Measurements from ENCODE around the gene MLLT1.

DNA sequence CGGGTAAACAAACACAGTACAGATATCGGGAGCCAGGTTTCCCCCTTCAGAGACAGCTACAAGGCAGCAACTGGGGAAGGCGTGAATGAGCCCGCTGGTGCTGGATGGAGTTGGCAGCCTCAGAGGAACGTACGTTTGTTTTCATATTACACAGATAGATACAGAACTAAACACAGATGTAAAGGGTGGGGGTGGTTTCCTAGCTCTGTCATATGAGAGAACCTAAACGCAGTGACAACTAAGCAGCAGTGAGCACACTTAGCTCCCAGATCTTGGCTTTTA lies 32.8 kb downstream of the MLLT1 start:
- TF ChIP-seq, protein P1, sequence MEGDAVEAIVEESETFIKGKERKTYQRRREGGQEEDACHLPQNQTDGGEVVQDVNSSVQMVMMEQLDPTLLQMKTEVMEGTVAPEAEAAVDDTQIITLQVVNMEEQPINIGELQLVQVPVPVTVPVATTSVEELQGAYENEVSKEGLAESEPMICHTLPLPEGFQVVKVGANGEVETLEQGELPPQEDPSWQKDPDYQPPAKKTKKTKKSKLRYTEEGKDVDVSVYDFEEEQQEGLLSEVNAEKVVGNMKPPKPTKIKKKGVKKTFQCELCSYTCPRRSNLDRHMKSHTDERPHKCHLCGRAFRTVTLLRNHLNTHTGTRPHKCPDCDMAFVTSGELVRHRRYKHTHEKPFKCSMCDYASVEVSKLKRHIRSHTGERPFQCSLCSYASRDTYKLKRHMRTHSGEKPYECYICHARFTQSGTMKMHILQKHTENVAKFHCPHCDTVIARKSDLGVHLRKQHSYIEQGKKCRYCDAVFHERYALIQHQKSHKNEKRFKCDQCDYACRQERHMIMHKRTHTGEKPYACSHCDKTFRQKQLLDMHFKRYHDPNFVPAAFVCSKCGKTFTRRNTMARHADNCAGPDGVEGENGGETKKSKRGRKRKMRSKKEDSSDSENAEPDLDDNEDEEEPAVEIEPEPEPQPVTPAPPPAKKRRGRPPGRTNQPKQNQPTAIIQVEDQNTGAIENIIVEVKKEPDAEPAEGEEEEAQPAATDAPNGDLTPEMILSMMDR (IDR thresholded peaks at IDR 0.05; ENCODE audit: insufficient read depth, low read length, poor library complexity, severe bottlenecking), result no peak
- TF ChIP-seq EZH2phosphoT487 (conservative IDR thresholded peaks at IDR 0.05; ENCODE audit: low read length), result no peak
